AG10803 (cell line): ENCODE results near the gene TLE2.

ENCODE experiments used
- DNase-seq: peaks from one replicate; pipeline ENCODE4 v3.0.0; 2010; ENCODE audit warnings: low read depth
- H3K4me3 ChIP-seq: 2 replicates; pipeline ENCODE4 v1.5.1; 2011; ENCODE audit warnings: mild to moderate bottlenecking, low read length, control low read depth
- CTCF ChIP-seq: conservative IDR thresholded peaks from 2 replicates; pipeline ENCODE4 v1.5.1; 2011; ENCODE audit warnings: mild to moderate bottlenecking, low read length, control low read depth, inconsistent platforms

Gene TLE2

DNA sequence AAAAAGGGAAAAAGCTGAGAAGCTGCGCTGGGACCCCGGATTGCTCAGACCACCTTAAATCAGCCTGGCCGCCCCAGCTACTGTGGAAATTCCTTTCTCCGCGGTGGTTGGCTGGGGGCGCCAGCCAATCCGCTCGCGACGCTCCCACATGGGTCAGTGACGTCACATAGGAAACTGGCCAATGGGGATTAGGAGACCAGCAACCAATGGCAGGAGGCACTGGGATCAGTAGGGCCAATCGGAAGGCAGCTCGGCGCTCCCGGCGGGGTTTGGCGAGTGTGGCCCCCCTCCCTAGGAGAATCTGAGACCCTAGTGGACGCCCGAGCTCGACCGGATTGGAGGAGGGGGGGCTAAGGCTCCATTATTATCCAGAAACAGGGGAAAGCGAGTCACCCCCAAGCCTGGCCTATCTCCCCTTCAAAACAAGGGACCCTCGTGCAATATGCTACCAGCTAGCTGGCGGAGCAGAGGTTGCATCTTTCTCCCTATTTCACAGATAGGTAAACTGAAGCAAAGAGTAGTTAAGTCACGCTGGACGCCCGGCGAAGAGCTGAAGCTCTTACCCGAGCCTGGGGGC lies 6.5 kb upstream of the TLE2 start:
- TF ChIP-seq CTCF: no peak
- peak overlapping the region; percentile 69 for H3K4me3 ChIP-seq
- peak; percentile 99 for DNase-seq

- DNase-seq: peak; percentile 61
- peak overlapping the region; percentile 69 for H3K4me3 ChIP-seq
- no peak for TF ChIP-seq CTCF
Observed at GRCh38 chr19:3034656-3035541, 5.8 kb upstream of the TLE2 start.

GRCh38 chr19:3034406-3034655 lies 5.3 kb upstream of the TLE2 start:
- no peak for TF ChIP-seq CTCF
- H3K4me3 ChIP-seq: no peak overlapping the region
- no peak for DNase-seq

GRCh38 chr19:3033595-3034405 lies 4.7 kb upstream of the TLE2 start:
- no peak for TF ChIP-seq CTCF
- no peak for DNase-seq
- no peak overlapping the region for H3K4me3 ChIP-seq

DNA sequence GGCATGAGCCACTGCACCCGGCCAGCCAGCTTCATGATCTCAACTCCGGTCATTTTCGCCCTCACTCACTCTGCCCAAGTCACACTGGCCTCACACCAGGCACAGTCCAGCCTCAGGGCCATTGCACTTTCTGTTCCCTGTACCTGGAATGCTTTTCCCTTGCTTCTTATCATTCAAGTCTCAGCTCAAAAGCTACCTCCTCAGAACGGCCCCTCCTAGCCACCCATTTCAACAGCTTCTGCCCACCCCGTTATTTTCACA lies 2.5 kb upstream of the TLE2 start:
- no peak for TF ChIP-seq CTCF
- DNase-seq: no peak
- H3K4me3 ChIP-seq: no peak overlapping the region

GRCh38 chr19:3028305-3029064 lies 595 bp downstream of the TLE2 start:
- no peak for TF ChIP-seq CTCF
- DNase-seq: no peak
- peak overlapping the region; percentile 57 for H3K4me3 ChIP-seq
